MCF 10A (cell line): ENCODE measurements around the gene GPC2. TPM values are rescaled to one million over a fixed set of nuclear protein-coding genes. Genes with fewer than 3 reads are reported as not detected.
"Not testable (repeated sequence)": the region's sequence is repeated elsewhere in the genome, so short reads cannot be mapped to it uniquely, and the experiment has no call there.

Source experiments
- BruUV-seq: library from RNA; stranded (reverse); fragments of 400-500 nt; replicated peaks from 2 replicates; lab custom pipeline; 2021; lab: Mats Ljungman, UMichigan
- CTCF ChIA-PET: fragments of 300-600 bp; sonication (Branson Sonifier 250); formaldehyde crosslinking; extraction: SDS; loops from one replicate; lab custom pipeline; 2021; ENCODE audit warnings: antibody characterized with exemption, inconsistent platforms; lab: Yijun Ruan, JAX
- POLR2A ChIA-PET: fragments of 300-600, 350-650 bp; sonication (Branson Sonifier 250); formaldehyde crosslinking; extraction: SDS; loops from one replicate; lab custom pipeline; 2020; ENCODE audit warnings: antibody characterized with exemption, inconsistent platforms; lab: Yijun Ruan, JAX
- DNase-seq: peaks from one replicate; pipeline ENCODE4 v3.0.0-alpha.2; 2018; ENCODE audit not compliant: unreplicated experiment
- H3K27ac Mint-ChIP-seq: one replicate; pipeline ENCODE4 v1.8.0; 2022; ENCODE audit warnings: mild to moderate bottlenecking, low read depth, mixed read lengths; ENCODE audit not compliant: unreplicated experiment
- H3K27me3 Mint-ChIP-seq: one replicate; pipeline ENCODE4 v1.8.0; 2022; ENCODE audit warnings: mixed read lengths; ENCODE audit not compliant: insufficient read depth, unreplicated experiment
- H3K36me3 Mint-ChIP-seq: one replicate; pipeline ENCODE4 v1.8.0; 2022; ENCODE audit warnings: mild to moderate bottlenecking, moderate library complexity, mixed read lengths; ENCODE audit not compliant: insufficient read depth, unreplicated experiment
- H3K4me1 Mint-ChIP-seq: one replicate; pipeline ENCODE4 v1.8.0; 2022; ENCODE audit warnings: mixed read lengths; ENCODE audit not compliant: insufficient read depth, unreplicated experiment
- H3K4me3 Mint-ChIP-seq: one replicate; pipeline ENCODE4 v1.8.0; 2022; ENCODE audit warnings: mild to moderate bottlenecking, moderate library complexity, mixed read lengths; ENCODE audit not compliant: unreplicated experiment
- H3K9me3 Mint-ChIP-seq: one replicate; pipeline ENCODE4 v1.8.0; 2022; ENCODE audit warnings: mixed read lengths; ENCODE audit not compliant: unreplicated experiment
- intact Hi-C: fragments of 100-400 bp; cut with micrococcal nuclease; formaldehyde crosslinking; loops from 2 replicates; pipeline ENCODE4 v1.14.1; 2022
- total RNA-seq: library from RNA; stranded (reverse); gene quantifications from 2 replicates; pipeline ENCODE4 v1.2.3, GENCODE V29; 2022
- TF ChIP-seq, protein P1 (sequence below): fragments of 200-600 bp; IDR thresholded peaks from one replicate; pipeline ENCODE4 v1.8.0; 2022; ENCODE audit warnings: antibody characterized with exemption, mild to moderate bottlenecking; ENCODE audit not compliant: unreplicated experiment

Gene GPC2
- total RNA-seq, 1 experiment from 2014 or later = 0.65 TPM

DNA sequence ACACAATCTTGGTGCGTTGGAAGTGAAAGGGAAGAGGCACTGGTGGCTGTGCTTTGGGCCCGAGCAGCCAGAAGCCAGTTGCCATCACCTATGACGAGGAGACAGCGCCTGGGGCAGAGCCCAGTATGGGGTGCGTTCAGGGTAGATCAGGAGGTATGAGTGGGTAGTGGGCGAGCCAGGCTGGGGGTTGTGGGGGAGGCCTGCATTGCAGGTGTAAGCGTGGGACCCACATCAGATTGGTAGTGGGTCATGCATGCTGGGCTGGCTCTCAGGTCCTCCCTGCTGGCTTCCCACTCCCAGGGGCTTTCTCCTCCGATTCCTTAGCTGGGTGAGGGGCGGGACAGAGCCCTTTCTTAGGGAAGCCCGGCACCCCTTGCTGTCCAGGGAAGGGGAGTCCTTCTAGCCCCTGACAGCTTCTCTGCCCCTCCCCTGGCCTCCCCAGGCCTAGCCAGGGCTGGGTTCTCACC, 42.1 kb upstream of the GPC2 start:
- intact Hi-C loops = no loop called here
- Mint-ChIP-seq H3K4me1 (peaks cover 6% of the 10 kb centered on the region), H3K36me3 (peaks cover 7% of the 10 kb centered on the region), H3K9me3 (no peaks in the 10 kb centered on the region), H3K27me3 (no peaks in the 10 kb centered on the region), H3K4me3 (no peak overlapping the region), H3K27ac (peak overlapping the region; percentile 49)
- no TSS peak for BruUV-seq
- TF ChIP-seq, protein P1, sequence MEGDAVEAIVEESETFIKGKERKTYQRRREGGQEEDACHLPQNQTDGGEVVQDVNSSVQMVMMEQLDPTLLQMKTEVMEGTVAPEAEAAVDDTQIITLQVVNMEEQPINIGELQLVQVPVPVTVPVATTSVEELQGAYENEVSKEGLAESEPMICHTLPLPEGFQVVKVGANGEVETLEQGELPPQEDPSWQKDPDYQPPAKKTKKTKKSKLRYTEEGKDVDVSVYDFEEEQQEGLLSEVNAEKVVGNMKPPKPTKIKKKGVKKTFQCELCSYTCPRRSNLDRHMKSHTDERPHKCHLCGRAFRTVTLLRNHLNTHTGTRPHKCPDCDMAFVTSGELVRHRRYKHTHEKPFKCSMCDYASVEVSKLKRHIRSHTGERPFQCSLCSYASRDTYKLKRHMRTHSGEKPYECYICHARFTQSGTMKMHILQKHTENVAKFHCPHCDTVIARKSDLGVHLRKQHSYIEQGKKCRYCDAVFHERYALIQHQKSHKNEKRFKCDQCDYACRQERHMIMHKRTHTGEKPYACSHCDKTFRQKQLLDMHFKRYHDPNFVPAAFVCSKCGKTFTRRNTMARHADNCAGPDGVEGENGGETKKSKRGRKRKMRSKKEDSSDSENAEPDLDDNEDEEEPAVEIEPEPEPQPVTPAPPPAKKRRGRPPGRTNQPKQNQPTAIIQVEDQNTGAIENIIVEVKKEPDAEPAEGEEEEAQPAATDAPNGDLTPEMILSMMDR = no peak
- DNase-seq = no peak
- ChIA-PET CTCF (interaction anchor here (0.6 to 1.0 kb wide), 2 partner anchors 85 to 87 kb away, joined by 4 read pairs; no protein-coding TSS in a partner anchor), POLR2A (no interaction called here)

DNA sequence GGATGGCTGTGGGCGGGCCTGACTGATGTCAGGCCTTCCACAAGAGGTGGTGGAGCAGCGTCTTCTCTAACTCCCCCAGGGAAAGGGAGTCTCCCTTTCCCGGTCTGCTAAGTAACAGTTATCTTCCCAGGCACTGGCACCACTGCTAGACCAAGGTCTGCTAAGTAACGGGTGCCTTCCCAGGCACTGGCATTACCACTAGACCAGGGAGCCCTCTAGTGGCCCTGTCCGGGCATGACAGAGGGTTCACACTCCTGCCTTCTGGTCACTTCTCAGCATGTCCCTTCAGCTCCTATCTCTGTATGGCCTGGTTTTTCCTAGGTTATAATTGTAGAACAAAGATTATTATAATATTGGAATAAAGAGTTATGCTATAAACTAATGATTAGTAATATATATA, 40.8 kb upstream of the GPC2 start:
- POLR2A ChIA-PET = interaction anchor here (1.2 kb wide), 1 partner anchor 28 kb away, joined by 3 read pairs; no protein-coding TSS in a partner anchor
- not testable (repeated sequence) for H3K4me3 Mint-ChIP-seq, H3K27me3 Mint-ChIP-seq, DNase-seq, H3K9me3 Mint-ChIP-seq, BruUV-seq, H3K27ac Mint-ChIP-seq, H3K36me3 Mint-ChIP-seq, H3K4me1 Mint-ChIP-seq
- CTCF ChIA-PET = interaction anchor here (0.6 to 6.4 kb wide), 15 partner anchors 8 to 142 kb away, joined by 3 to 93 read pairs (median 3); partner anchors contain the start of gene GAL3ST4
- intact Hi-C loops = loop anchor here (2.0 kb wide), 1 partner anchor 85 kb away; no protein-coding TSS in a partner anchor
- TF ChIP-seq, protein P1 = peak; percentile 42

DNA sequence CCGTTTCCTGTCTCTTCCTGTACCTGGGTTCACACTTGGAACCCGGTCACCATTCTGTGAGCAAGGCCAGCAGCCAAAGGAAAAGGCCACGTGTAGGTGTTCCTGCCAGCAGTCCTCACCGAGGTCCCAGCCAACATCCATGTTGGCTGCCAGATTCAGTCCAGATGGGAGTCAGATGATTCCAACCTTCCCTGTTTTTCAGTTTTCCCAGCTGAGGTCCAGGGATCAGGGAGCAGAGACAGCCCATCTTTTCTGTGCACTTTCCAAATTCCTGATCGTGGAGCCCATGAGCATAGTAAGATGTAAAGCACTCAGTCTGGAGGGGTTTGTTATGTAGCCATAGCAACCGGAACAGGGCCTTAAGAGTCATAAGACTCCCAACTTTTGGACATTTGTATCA, 38.7 kb upstream of the GPC2 start:
- Mint-ChIP-seq H3K27ac (no peak overlapping the region), H3K36me3 (no peaks in the 10 kb centered on the region), H3K27me3 (peaks cover 12% of the 10 kb centered on the region), H3K4me1 (peaks cover 6% of the 10 kb centered on the region), H3K9me3 (no peaks in the 10 kb centered on the region), H3K4me3 (no peak overlapping the region)
- TF ChIP-seq, protein P1 = no peak
- DNase-seq = no peak
- no TSS peak for BruUV-seq
- POLR2A ChIA-PET = no interaction called here
- intact Hi-C loops = loop anchor here (2.0 kb wide), 1 partner anchor 83 kb away; no protein-coding TSS in a partner anchor
- CTCF ChIA-PET = interaction anchor here (0.6 to 6.4 kb wide), 5 partner anchors 18 to 106 kb away, joined by 3 to 93 read pairs (median 3); partner anchors contain the start of gene LAMTOR4

DNA sequence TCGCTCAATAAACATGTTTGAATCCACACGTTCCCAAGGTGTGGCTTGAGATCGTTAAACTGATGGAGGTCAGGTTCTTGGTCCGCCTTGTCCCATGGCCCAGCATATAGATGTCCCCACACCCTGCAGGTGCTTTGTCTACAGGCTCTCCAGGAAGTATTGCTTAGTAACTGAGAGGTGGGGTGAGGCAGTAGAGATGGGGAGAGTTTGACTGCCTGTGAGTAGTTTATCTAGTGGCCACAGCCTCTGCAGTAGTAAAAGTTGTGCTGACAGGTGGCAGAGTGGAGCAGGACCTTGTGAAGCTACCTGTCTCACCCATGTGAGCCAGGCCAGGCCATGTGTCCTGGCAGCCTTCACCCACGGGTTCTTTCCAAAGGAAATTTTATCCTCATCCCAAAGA, 37.2 kb upstream of the GPC2 start:
- BruUV-seq = not testable (repeated sequence)

More for the DNA sequence above, 37.2 kb upstream of the GPC2 start:
- H3K36me3 Mint-ChIP-seq, H3K27ac Mint-ChIP-seq, intact Hi-C loops, H3K4me3 Mint-ChIP-seq, H3K4me1 Mint-ChIP-seq, H3K9me3 Mint-ChIP-seq, POLR2A ChIA-PET, DNase-seq: not testable (repeated sequence)
- CTCF ChIA-PET = interaction anchor here (6.4 kb wide), 1 partner anchor 82 kb away, joined by 93 read pairs; no protein-coding TSS in a partner anchor
- peaks cover 19% of the 10 kb centered on the region for H3K27me3 Mint-ChIP-seq
